GM12891 (cell line): ENCODE results near the gene CDK14.

Source experiments
- PAX5 ChIP-seq: IDR thresholded peaks from 2 replicates; pipeline ENCODE4 v1.6.1; 2011; ENCODE audit warnings: low read length, moderate library complexity, mild to moderate bottlenecking; ENCODE audit not compliant: insufficient read depth, severe bottlenecking
- POLR2A ChIP-seq: IDR thresholded peaks from 2 replicates; pipeline ENCODE4 v1.6.1; 2011; ENCODE audit warnings: low read depth, low read length, control low read depth
- POLR2AphosphoS5 ChIP-seq: IDR thresholded peaks from 2 replicates; pipeline ENCODE4 v1.6.1; 2011; ENCODE audit warnings: low read depth, low read length, control low read depth
- POU2F2 ChIP-seq: IDR thresholded peaks from 2 replicates; pipeline ENCODE4 v1.6.1; 2011; ENCODE audit warnings: low read depth, mild to moderate bottlenecking, control low read depth, low read length, moderate library complexity
- SPI1 ChIP-seq: IDR thresholded peaks from 2 replicates; pipeline ENCODE4 v1.6.1; 2011; ENCODE audit warnings: low read depth, low read length, control low read depth
- TAF1 ChIP-seq: IDR thresholded peaks from 2 replicates; pipeline ENCODE4 v1.6.1; 2011; ENCODE audit warnings: low read depth, low read length, control low read depth

DNA sequence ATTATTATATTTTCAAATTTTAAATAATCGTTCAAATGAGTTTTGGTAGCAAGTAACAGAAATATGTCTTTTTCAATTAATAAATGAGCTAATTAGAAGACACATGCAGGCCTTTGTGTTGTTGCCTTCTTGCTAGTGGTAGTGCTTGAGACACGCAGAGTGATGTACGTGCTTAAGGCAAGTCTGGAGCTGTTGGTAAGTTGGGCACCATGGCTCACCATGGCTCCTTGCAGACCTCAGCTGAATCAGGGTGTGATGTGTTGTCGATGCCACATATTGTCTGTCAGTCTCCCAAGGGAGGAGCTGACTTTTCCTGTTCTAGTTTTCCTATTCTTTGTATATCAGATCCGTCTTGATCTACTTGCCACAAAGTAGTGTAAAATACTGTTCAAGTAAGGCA, 8.3 kb downstream of the CDK14 start:
- no peak for TF ChIP-seq POLR2AphosphoS5
- TF ChIP-seq POLR2A: no peak
- no peak for TF ChIP-seq TAF1
- TF ChIP-seq SPI1: no peak
- TF ChIP-seq POU2F2: no peak
- no peak for TF ChIP-seq PAX5
